GM10266 (cell line): ENCODE measurements around the gene ALOX5AP.

Experiments used
- DNase-seq: peaks from one replicate; pipeline ENCODE4 v3.0.0; 2012; ENCODE audit errors: extremely low spot score
- TF ChIP-seq, protein P1 (sequence below): IDR thresholded peaks from 2 replicates; pipeline ENCODE4 v1.5.1; 2012; ENCODE audit warnings: mild to moderate bottlenecking, low read depth; ENCODE audit not compliant: control insufficient read depth, insufficient read depth; ENCODE audit errors: missing control alignments

ALOX5AP gene

DNA sequence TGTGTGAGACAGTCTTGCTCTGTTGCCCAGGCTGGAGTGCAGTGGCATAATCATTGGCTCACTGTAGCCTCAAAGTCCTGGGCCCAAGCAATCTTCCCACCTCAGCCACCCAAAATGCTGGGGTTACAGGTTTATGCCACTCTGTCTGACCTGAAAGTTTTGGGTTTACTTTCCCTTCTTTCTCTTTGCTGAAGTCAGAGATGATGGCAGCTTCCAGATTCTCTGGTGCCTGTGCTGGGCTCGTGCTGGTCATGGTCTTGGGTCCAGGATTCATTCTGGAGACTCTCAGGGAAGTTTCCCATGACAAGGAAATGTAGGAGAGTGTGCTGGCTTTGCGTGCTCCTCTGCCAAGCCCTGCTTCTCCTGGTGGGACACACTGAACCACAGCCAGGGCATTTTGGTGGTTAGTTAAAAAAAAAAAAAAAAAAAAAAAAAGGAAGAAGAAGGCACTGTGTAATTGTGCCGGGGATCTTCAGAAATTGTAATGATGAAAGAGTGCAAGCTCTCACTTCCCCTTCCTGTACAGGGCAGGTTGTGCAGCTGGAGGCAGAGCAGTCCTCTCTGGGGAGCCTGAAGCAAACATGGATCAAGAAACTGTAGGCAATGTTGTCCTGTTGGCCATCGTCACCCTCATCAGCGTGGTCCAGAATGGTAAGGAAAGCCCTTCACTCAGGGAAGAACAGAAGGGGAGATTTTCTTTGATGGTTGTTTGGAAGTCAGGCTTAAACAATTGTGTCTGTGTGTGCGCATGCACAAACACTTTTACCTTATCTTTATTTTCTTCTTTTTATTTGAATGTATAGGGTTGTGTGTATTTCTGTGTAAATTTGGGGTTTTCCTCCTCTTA lies at the start of gene ALOX5AP:
ALOX5AP (plus strand) TSS at position 519 of the 847 bp plus-strand sequence; CDS start at position 582, 63 bp downstream.
- TF ChIP-seq, protein P1, sequence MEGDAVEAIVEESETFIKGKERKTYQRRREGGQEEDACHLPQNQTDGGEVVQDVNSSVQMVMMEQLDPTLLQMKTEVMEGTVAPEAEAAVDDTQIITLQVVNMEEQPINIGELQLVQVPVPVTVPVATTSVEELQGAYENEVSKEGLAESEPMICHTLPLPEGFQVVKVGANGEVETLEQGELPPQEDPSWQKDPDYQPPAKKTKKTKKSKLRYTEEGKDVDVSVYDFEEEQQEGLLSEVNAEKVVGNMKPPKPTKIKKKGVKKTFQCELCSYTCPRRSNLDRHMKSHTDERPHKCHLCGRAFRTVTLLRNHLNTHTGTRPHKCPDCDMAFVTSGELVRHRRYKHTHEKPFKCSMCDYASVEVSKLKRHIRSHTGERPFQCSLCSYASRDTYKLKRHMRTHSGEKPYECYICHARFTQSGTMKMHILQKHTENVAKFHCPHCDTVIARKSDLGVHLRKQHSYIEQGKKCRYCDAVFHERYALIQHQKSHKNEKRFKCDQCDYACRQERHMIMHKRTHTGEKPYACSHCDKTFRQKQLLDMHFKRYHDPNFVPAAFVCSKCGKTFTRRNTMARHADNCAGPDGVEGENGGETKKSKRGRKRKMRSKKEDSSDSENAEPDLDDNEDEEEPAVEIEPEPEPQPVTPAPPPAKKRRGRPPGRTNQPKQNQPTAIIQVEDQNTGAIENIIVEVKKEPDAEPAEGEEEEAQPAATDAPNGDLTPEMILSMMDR: no peak
- DNase-seq: peak; percentile 64

DNA sequence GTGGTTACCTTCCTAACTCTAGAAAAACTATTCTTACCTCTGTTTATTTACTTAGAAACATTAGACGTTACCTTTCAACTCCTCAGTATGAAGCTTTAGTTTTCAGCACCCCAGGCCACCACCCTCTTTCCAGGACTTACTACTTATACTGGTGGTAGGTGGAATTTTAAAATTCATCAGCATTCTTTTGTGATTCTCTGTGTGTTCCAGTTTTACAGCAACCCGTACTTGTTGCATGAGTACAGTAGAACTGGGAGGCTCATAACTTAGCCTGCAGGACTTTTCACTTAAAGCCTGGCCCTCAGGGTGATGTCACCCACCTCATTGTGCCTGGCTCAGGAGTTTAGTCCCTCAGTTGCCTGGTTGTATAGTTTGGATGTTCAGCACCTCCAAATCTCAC lies 49.4 kb upstream of the ALOX5AP start:
- no peak for DNase-seq
- TF ChIP-seq, protein P1: no peak

DNA sequence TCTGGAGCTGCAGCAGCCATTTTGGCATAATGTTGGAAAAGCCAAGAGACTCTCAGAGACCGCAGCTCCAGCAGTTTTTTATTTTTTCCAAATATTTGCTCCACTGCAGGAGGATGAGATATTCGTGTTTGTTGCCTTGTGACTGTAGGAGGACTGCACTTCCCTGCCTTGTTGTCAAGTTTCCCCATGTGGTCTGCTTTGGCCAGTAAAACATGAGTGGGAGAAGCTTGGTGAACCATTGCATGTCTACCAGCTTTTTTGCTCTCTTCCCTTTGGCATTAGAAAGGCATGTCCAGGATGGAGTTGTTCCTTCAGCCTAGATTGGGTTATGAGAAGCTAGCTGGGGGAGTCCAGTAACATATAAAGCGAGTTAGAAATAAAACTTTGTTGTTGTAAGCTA lies 47.7 kb upstream of the ALOX5AP start:
- no peak for DNase-seq
- TF ChIP-seq, protein P1: no peak

DNA sequence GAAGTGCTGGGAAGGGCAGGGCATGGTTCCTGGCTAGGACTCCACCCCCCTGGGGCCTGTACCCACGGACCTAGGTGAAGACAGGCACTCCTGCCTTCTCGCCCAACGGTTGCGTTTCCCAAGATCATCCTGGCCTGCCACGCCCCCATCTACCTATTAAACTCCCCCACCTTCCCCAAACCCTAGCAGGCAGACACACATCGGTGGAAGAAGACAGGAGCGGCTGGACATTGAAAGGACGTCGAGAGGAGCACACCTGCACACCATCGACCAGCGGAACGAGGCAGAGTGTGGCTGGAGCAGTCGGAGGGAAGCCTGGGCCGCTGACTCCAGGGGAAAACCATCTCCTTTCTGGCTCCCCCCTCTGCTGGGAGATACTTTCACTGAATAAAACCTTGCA lies 45.6 kb upstream of the ALOX5AP start:
- DNase-seq: no peak
- TF ChIP-seq, protein P1: no peak

DNA sequence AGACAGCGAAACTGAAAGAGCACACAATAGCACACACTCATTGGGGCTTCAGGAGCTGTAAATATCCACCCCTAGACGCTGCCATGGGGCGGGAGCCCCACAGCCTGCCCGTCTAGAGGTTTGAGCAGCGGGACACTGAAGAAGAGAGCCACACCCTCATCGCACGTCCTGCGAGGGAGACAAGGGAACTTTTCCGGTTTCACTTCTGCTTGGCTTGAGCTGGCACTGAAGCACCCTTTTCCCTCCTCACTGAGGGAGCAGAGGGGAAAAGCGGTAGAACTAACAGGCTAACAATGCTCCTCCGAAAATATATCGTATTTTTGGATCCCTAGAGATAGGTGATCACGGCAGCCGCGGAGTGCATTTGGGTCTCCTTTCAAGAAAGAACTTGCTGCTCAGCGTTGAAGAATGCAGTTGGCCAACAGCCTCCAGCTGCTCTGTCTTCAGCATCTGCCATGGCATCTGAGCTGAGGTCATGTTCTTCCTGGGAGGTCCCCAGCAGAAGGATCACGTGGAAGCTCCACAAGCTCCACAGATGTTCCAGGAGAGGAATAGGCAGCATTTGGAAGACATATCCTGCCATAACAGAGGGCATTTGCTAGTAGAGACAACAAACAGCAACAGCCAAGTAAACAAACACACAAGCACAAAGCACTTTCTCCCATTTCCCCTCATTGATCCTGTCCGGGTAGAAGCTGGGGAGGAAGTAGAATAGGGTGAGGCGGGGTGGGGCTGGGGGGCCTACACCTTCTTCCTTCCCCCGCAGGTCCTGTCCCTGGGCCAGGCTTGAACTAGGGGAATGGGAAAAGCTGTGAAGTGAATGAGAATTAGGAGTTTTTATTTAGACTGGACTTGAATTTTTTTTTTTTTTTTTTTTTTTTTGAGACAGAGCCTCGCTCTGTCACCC lies 44.8 kb upstream of the ALOX5AP start:
- TF ChIP-seq, protein P1: no peak

DNA sequence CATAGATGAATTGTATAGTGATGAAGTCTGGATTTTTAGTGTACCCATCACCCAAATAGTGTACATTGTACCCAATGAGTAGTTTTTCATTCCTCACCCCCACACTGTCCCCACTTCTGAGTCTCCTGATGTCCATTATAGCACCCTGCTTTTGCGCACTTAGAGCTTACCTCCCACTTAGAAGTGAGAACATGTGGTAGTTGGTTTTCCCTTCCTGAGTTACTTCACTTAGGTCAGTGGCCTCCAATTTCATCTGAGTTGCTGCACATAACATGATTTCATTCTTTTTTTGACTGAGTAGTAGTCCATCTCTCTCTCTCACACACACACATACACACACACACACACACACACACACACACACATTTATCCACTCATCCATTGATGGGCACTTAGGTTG lies 43.2 kb upstream of the ALOX5AP start:
- no peak for DNase-seq
- TF ChIP-seq, protein P1: no peak

More for the DNA sequence above, 44.8 kb upstream of the ALOX5AP start:
- DNase-seq: no peak
